Activated CD4-positive, alpha-beta memory T cell treated with anti-CD3 and anti-CD28 coated beads for 36 hours (primary cell): ENCODE results near the gene NEURL4. TPM values are rescaled to one million over a fixed set of nuclear protein-coding genes. Genes with fewer than 3 reads are reported as not detected.

ENCODE experiments used
- CTCF ChIA-PET: fragments of 350-600 bp; sonication (Branson Sonifier 250); formaldehyde crosslinking; loops from one replicate; lab custom pipeline; 2021; ENCODE audit warnings: antibody characterized with exemption, inconsistent platforms; lab: Charles Lee
- POLR2A ChIA-PET: fragments of 350-600 bp; sonication (Branson Sonifier 250); formaldehyde crosslinking; loops from one replicate; lab custom pipeline; 2021; ENCODE audit warnings: antibody characterized with exemption; lab: Charles Lee
- DNase-seq: peaks from one replicate; pipeline ENCODE4 v3.0.0-alpha.2; 2020
- H3K27ac Mint-ChIP-seq: one replicate; pipeline ENCODE4 v1.8.0; 2021; ENCODE audit warnings: mixed read lengths
- H3K27me3 Mint-ChIP-seq: one replicate; pipeline ENCODE4 v1.8.0; 2021; ENCODE audit warnings: mixed read lengths
- H3K36me3 Mint-ChIP-seq: one replicate; pipeline ENCODE4 v1.8.0; 2021; ENCODE audit warnings: mixed read lengths
- H3K4me1 Mint-ChIP-seq: one replicate; pipeline ENCODE4 v1.8.0; 2021; ENCODE audit warnings: low read depth, mixed read lengths
- H3K4me3 Mint-ChIP-seq: one replicate; pipeline ENCODE4 v1.8.0; 2021; ENCODE audit warnings: mild to moderate bottlenecking, mixed read lengths
- H3K9me3 Mint-ChIP-seq: one replicate; pipeline ENCODE4 v1.8.0; 2021; ENCODE audit warnings: mixed read lengths
- intact Hi-C: fragments of 100-400 bp; cut with micrococcal nuclease; formaldehyde crosslinking; loops from one replicate; pipeline ENCODE4 v1.15.1; 2023
- total RNA-seq, 2 experiments: library from RNA; stranded (reverse); gene quantifications; one replicate each; pipeline ENCODE4 v1.2.3, GENCODE V29; 2021

NEURL4 gene
- total RNA-seq, 2 experiments from 2014 or later, result 26.9 to 29.3 TPM

DNA sequence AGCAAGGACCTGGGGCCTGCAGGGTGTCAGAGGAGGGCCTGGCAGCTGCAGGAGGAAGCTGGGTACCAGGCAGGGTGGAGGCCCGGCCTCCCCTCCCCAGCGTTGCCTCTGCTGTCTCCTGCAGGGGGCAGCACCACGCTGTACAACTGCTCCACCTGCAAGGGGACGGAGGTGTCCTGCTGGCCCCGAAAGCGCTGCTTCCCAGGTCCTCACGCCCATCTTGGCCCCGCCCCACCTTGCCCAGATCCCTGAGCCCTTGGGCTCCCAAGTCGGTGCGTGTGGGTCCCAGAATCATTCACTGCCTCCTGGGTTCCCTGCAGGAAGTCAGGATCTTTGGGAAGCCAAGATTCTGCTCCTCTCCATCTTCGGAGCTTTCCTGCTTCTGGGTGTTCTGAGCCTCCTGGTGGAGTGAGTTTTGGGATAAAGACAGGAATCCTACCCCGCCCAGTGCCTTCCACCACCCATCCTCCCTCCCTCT lies 27.0 kb upstream of the NEURL4 start:
- H3K4me3 Mint-ChIP-seq, result no peak overlapping the region
- intact Hi-C loops, result loop anchor here (2.0 kb wide), 2 partner anchors 79 to 205 kb away; partner anchors contain the start of genes SENP3 and TMEM102
- H3K27ac Mint-ChIP-seq, result no peak overlapping the region
- H3K4me1 Mint-ChIP-seq, result peaks cover 24% of the 10 kb centered on the region
- DNase-seq, result peak; percentile 92
- ChIA-PET POLR2A (interaction anchor here (0.7 to 1.1 kb wide), 4 partner anchors 19 to 331 kb away, joined by 3 to 4 read pairs (median 4); partner anchors contain the start of gene TP53), CTCF (interaction anchor here (0.6 to 4.0 kb wide), 58 partner anchors 10 to 332 kb away, joined by 3 to 71 read pairs (median 4); partner anchors contain the start of genes ACAP1, CHRNB1, FGF11 and GPS2)
- H3K36me3 Mint-ChIP-seq, result peaks cover 8% of the 10 kb centered on the region
- no peaks in the 10 kb centered on the region for H3K9me3 Mint-ChIP-seq
- no peaks in the 10 kb centered on the region for H3K27me3 Mint-ChIP-seq

DNA sequence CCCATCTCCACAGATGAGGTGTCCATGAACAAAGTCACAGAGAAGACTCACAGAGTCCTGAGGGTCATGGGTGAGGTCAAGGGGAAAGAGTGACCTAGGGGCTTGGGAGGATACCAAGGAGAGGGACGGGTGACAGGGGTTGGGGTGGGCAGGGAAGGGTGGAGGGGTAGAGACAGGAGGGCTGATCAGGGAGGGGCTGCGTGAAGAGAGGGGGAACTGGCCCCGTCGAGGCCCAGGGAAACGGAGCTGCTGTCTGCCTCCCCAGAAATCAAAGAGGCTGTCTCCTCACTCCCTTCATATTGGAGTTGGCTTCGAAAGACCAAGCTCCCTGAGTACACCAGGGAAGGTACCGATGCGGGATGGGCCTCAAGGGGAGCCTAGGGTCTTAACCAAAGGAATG lies 26.4 kb upstream of the NEURL4 start:
- Mint-ChIP-seq H3K27ac (no peak overlapping the region), H3K27me3 (no peaks in the 10 kb centered on the region), H3K9me3 (no peaks in the 10 kb centered on the region), H3K4me1 (peaks cover 29% of the 10 kb centered on the region), H3K4me3 (no peak overlapping the region), H3K36me3 (peaks cover 11% of the 10 kb centered on the region)
- intact Hi-C loops, result no loop called here
- CTCF ChIA-PET, result interaction anchor here (0.6 to 4.0 kb wide), 56 partner anchors 9 to 333 kb away, joined by 3 to 71 read pairs (median 4); partner anchors contain the start of genes ACAP1, FGF11, GPS2 and MPDU1
- POLR2A ChIA-PET, result interaction anchor here (0.7 to 2.1 kb wide), 5 partner anchors 18 to 331 kb away, joined by 3 to 7 read pairs (median 4); partner anchors contain the start of genes ACAP1 and TP53
- DNase-seq, result no peak

DNA sequence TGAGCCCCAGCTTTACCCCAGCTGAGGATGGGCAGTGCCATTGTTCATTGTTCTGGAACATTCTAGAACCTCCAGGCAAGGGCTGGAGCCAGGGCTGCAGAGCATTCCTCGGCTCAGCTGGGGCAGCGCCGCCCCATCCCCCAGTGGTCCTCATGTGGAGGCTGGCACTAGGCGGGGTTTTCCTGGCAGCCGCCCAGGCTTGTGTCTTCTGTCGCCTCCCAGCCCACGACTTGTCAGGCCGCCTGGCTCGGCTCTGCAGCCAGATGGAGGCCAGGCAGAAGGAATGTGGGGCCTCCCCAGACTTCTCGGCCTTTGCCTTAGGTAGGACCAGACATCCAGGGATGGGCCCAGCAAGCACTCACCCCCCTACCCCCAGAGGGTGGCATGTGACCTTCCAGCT lies 25.9 kb upstream of the NEURL4 start, which contains the start of gene TMEM95:
TMEM95 (plus strand) TSS at position 104 of the 400 bp plus-strand sequence; CDS start at position 153, 49 bp downstream.
- Mint-ChIP-seq H3K36me3 (peaks cover 14% of the 10 kb centered on the region), H3K9me3 (no peaks in the 10 kb centered on the region), H3K4me1 (peaks cover 34% of the 10 kb centered on the region), H3K4me3 (no peak within 1 kb of the TSS), H3K27ac (no peak within 1 kb of the TSS), H3K27me3 (no peaks in the 10 kb centered on the region)
- no peak for DNase-seq
- intact Hi-C loops, result no loop called here
- ChIA-PET CTCF (interaction anchor here (0.8 to 4.0 kb wide), 29 partner anchors 10 to 333 kb away, joined by 3 to 71 read pairs (median 5); partner anchors contain the start of genes ACAP1, GPS2, NEURL4 and PLSCR3), POLR2A (interaction anchor here (0.7 to 2.1 kb wide), 4 partner anchors 18 to 206 kb away, joined by 3 to 7 read pairs (median 4); partner anchors contain the start of gene ACAP1)

DNA sequence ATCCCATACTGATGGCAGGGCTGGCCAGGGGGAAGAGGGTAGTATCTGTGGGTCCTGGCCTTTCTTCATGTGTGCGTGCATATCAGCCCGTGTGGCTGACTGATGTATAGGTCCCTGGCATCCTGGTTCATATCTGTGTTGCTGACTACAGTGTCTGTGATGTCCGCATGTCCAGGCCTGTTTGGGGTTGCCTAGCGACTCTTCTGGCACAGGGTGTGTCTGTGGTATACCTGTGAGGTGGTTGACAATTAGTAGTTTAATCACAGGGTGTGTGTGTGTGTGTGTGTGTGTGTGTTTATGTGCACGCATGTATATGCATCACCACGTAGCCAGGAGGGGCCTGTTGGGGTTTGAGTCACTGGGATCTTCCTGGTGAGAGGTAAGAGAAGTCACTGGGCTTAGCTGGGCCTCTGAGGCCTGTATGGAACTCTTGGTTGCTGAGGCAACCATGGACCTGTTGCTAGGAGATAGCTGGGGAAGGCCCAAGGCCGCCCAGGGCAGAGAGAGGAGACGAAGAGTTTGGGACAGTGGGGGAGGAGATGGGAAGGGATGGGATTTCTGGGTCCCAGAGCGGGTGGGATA lies 25.2 kb upstream of the NEURL4 start:
- intact Hi-C loops, result loop anchor here (5.0 kb wide), 2 partner anchors 103 to 128 kb away; partner anchors contain the start of genes POLR2A and SLC35G6
- ChIA-PET POLR2A (interaction anchor here (1.0 to 2.1 kb wide), 3 partner anchors 18 to 83 kb away, joined by 3 to 7 read pairs (median 3); partner anchors contain the start of genes ACAP1 and TMEM256), CTCF (interaction anchor here (0.8 to 4.0 kb wide), 7 partner anchors 8 to 160 kb away, joined by 3 to 71 read pairs (median 3); partner anchors contain the start of gene TMEM102)
- Mint-ChIP-seq H3K9me3 (no peaks in the 10 kb centered on the region), H3K4me1 (peaks cover 39% of the 10 kb centered on the region), H3K27ac (no peak overlapping the region), H3K4me3 (no peak overlapping the region), H3K27me3 (no peaks in the 10 kb centered on the region), H3K36me3 (peaks cover 19% of the 10 kb centered on the region)
- peak; percentile 70 for DNase-seq

DNA sequence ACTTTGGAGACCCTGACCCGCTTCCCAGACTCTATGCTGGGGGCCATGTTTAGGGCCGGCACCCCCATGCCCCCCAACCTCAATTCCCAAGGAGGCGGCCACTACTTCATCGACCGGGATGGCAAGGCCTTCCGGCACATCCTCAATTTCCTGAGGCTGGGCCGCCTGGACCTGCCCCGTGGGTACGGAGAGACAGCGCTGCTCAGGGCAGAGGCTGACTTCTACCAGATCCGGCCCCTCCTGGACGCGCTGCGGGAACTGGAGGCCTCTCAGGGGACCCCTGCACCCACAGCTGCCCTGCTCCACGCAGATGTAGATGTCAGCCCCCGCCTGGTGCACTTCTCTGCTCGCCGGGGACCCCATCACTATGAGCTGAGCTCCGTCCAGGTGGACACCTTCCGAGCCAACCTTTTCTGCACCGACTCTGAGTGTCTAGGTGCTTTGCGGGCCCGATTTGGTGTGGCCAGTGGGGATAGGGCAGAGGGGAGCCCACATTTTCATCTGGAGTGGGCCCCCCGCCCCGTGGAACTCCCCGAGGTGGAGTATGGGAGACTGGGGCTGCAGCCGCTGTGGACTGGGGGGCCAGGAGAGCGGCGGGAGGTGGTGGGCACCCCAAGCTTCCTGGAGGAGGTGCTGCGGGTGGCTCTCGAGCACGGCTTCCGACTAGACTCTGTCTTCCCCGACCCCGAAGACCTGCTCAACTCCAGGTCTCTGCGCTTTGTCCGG lies 23.9 kb upstream of the NEURL4 start:
- CTCF ChIA-PET, result interaction anchor here (0.8 to 4.0 kb wide), 4 partner anchors 9 to 231 kb away, joined by 3 to 71 read pairs (median 4); partner anchors contain the start of genes MPDU1 and TMEM102
- POLR2A ChIA-PET, result interaction anchor here (1.2 kb wide), 1 partner anchor 51 kb away, joined by 3 read pairs; the partner anchor contains the start of gene TMEM256

DNA sequence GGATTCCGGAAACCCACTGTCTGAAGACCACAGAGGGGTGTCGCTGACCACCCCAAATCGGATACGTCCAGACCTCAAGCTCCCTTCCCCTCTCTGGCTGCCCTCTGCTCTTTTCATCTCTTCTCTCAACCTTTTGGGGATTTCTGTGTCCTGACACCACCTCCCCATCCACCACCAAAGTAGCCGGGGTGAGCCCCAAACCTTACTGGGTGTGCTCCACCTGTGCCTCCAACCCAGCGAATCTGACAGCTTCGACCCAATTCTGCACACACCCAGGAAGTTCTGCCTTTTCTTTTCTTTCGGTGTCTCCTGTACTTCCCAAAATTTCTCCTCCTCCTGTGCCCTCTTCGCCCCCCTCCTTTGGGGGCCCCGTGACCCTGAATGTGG lies 23.4 kb upstream of the NEURL4 start:
- Mint-ChIP-seq H3K9me3 (no peaks in the 10 kb centered on the region), H3K27ac (peak overlapping the region; percentile 65), H3K4me3 (peak overlapping the region; percentile 74), H3K27me3 (no peaks in the 10 kb centered on the region), H3K4me1 (peaks cover 39% of the 10 kb centered on the region), H3K36me3 (peaks cover 19% of the 10 kb centered on the region)
- no peak for DNase-seq
- ChIA-PET CTCF (interaction anchor here (2.0 kb wide), 1 partner anchor 231 kb away, joined by 4 read pairs; the partner anchor contains the start of gene MPDU1), POLR2A (no interaction called here)
- intact Hi-C loops, result loop anchor here (1.0 to 5.0 kb wide), 3 partner anchors 72 to 130 kb away; partner anchors contain the start of genes POLR2A and SLC35G6

More for the DNA sequence above, 23.9 kb upstream of the NEURL4 start:
- DNase-seq, result no peak
- peak overlapping the region; percentile 74 for H3K4me3 Mint-ChIP-seq
- peaks cover 19% of the 10 kb centered on the region for H3K36me3 Mint-ChIP-seq
- no peaks in the 10 kb centered on the region for H3K27me3 Mint-ChIP-seq
- peak overlapping the region; percentile 65 for H3K27ac Mint-ChIP-seq
- intact Hi-C loops, result loop anchor here (1.0 to 5.0 kb wide), 3 partner anchors 73 to 129 kb away; partner anchors contain the start of genes POLR2A and SLC35G6
- peaks cover 39% of the 10 kb centered on the region for H3K4me1 Mint-ChIP-seq
- no peaks in the 10 kb centered on the region for H3K9me3 Mint-ChIP-seq

DNA sequence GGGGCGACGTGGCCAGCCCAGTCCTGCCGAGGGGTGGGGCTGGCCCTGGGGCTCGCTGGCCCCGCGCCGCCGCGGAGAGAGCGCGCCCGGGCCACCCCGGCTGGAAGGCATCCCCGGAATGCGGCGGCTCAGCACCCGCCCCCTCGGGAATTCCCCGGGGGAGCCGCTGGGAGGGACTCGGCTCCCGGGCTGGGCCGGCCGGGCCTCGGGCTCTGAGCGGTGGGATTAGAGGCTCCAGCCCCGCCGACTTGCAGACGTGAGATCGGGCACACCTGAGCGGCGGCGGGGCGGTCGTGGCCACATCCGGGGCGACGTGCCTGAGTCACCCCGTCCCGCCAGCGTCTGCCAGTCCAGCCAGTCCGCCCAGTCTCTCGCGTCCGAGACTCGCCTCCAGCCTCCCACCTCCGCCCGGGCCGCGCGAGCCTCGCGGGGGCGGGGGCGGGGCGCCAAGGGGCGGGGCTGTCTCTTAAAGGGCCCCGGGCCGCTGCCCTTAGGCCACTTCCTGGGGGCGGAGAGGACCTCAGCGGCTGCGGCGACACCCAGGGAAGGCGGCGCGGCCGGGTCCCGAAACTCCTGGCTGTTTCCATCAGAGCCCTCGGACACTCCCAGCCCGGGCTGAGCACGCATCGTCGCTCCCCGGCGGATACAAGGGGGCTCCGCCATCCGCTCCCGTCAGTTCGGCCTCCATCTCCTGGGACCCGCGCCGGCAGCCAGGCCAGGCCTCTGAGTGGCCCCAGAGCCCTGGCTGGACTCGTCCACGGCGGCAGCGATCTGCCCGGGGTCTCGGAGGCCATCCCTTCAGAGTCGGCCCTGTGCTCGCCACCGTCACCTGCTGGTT lies 22.7 kb upstream of the NEURL4 start, which contains the start of gene KCTD11:
KCTD11 (plus strand) TSS at position 498 of the 838 bp plus-strand sequence.
- no peaks in the 10 kb centered on the region for H3K27me3 Mint-ChIP-seq
- CTCF ChIA-PET, result interaction anchor here (0.6 to 2.0 kb wide), 4 partner anchors 15 to 232 kb away, joined by 3 to 11 read pairs (median 4); partner anchors contain the start of genes ACAP1 and MPDU1
- H3K9me3 Mint-ChIP-seq, result no peaks in the 10 kb centered on the region

DNA sequence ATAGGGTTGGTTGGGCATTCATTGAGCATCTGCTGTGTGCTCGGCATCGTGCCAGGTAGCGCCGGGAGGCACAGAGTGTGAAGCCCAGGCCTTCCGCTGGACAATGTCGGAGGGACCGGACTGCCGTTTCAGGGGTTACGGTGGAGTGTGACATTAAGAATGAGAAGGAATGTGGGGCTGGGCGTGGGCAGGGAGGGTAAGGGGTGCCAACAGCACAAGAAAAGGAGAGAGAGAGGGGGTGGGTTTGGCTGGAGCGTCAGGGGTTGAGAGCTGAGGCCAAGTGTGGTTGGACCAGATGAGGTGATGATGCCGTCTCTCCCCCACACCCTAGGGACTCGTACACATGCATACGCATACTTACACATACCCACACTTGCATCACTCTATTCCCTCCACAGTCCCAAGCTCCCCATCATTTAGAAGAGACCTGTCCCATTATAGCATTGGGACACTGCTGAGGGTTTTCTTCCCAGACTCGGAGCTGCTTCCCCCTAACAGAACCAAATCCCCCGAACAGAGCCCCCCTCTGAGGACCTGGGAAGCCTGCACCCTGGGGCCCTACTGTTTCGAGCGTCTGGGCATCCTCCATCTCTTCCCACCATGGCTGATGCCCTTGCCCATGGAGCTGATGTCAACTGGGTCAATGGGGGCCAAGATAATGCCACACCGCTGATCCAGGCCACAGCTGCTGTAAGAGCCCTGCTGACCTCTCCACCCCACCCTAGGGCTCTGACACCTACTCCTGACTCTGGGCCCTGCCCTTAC lies 19.5 kb upstream of the NEURL4 start:
- H3K36me3 Mint-ChIP-seq, result peaks cover 31% of the 10 kb centered on the region
- no peak overlapping the region for H3K27ac Mint-ChIP-seq
- no peaks in the 10 kb centered on the region for H3K27me3 Mint-ChIP-seq
- intact Hi-C loops, result loop anchor here (1.0 kb wide), 1 partner anchor 12 kb away; the partner anchor contains the start of gene ACAP1
- ChIA-PET CTCF (interaction anchor here (0.9 to 2.6 kb wide), 6 partner anchors 12 to 212 kb away, joined by 3 to 10 read pairs (median 4); partner anchors contain the start of gene ACAP1), POLR2A (interaction anchor here (0.8 to 5.0 kb wide), 2 partner anchors 12 to 36 kb away, joined by 4 to 34 read pairs; partner anchors contain the start of gene ACAP1)
- no peaks in the 10 kb centered on the region for H3K9me3 Mint-ChIP-seq
- H3K4me1 Mint-ChIP-seq, result peaks cover 28% of the 10 kb centered on the region
- no peak for DNase-seq
- H3K4me3 Mint-ChIP-seq, result no peak overlapping the region

More for the DNA sequence above, 22.7 kb upstream of the NEURL4 start, which contains the start of gene KCTD11:
- DNase-seq, result peak; percentile 87
- H3K36me3 Mint-ChIP-seq, result peaks cover 24% of the 10 kb centered on the region
- H3K27ac Mint-ChIP-seq, result peak within 1 kb of the TSS; percentile 68
- intact Hi-C loops, result loop anchor here (1.0 to 5.0 kb wide), 6 partner anchors 23 to 130 kb away; partner anchors contain the start of genes GPS2, NEURL4, POLR2A and SLC35G6
- POLR2A ChIA-PET, result interaction anchor here (0.9 to 5.0 kb wide), 3 partner anchors 16 to 132 kb away, joined by 3 to 34 read pairs (median 4); partner anchors contain the start of genes ACAP1 and POLR2A
- peak within 1 kb of the TSS; percentile 74 for H3K4me3 Mint-ChIP-seq
- peaks cover 39% of the 10 kb centered on the region for H3K4me1 Mint-ChIP-seq

DNA sequence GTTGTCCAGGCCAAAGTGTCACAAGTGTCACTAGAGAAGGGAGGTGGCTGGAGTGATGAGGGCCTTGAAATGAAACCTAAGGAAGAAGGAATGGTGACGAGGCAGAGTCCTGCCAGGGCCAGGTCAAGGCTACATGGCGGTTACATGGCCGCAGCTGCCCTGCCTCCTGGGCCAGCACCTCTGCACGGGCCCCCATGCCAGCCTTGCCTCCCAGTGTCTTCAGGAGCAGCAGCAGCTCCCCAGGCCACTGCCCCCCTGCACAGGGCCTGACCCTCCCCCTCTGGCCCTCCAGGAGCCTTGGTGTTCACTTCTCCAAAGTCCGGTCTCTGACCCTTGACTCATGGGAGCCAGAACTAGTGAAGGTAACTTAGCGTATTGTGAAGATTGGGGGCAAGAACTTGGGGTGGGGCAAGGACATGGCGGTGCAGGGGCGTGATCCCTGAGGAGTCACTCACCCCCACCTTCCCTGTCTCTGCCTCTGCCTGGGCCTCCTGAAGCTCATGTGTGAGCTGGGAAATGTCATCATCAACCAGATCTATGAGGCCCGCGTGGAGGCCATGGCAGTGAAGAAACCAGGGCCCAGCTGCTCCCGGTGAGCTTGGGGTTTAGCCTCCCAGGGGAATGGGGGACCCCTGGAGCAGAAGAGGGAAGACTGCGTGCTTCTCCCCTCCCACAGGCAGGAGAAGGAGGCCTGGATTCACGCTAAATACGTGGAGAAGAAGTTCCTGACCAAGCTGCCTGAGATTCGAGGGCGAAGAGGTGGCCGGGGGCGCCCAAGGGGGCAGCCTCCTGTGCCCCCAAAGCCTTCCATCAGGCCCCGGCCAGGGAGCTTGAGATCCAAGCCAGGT lies 18.7 kb upstream of the NEURL4 start:
- DNase-seq, result no peak
- ChIA-PET CTCF (interaction anchor here (0.9 to 2.6 kb wide), 6 partner anchors 12 to 212 kb away, joined by 3 to 10 read pairs (median 4); partner anchors contain the start of gene ACAP1), POLR2A (interaction anchor here (0.8 to 5.0 kb wide), 2 partner anchors 12 to 37 kb away, joined by 4 to 34 read pairs; partner anchors contain the start of gene ACAP1)
- intact Hi-C loops, result no loop called here
- Mint-ChIP-seq H3K27ac (peak overlapping the region; percentile 44), H3K4me1 (peaks cover 26% of the 10 kb centered on the region), H3K4me3 (no peak overlapping the region), H3K9me3 (no peaks in the 10 kb centered on the region), H3K36me3 (peaks cover 35% of the 10 kb centered on the region), H3K27me3 (no peaks in the 10 kb centered on the region)
